Liver (tissue), 9 donors: ENCODE results near the gene FOXN3. TPM values are rescaled to one million over a fixed set of nuclear protein-coding genes. Genes with fewer than 3 reads are reported as not detected.
A peak's percentile ranks its signal among the peaks of the same experiment; 100 is the strongest.

Experiments used
- DNase-seq: peaks from one replicate; pipeline ENCODE4 v3.0.0-alpha.2; 2017; ENCODE audit warnings: low spot score
- H3K27ac ChIP-seq, 2 donors: one replicate each; pipeline ENCODE4 v1.7.0; 2013; ENCODE audit warnings: inconsistent platforms in 2 of 2, low read length in 2 of 2, control low read depth in 1 of 2, low read depth in 1 of 2, mild to moderate bottlenecking in 1 of 2
- H3K27me3 ChIP-seq, 4 donors: one replicate each; pipeline versions ENCODE4 v1.6.1 to v1.7.0; 2013; ENCODE audit warnings: low read length in 3 of 4, inconsistent platforms in 1 of 4, mild to moderate bottlenecking in 1 of 4, moderate library complexity in 1 of 4; ENCODE audit not compliant: control insufficient read depth in 4 of 4, insufficient read depth in 4 of 4
- H3K36me3 ChIP-seq, 4 donors: one replicate each; pipeline versions ENCODE4 v1.6.1 to v1.7.0; 2013; ENCODE audit warnings: low read length in 3 of 4, mild to moderate bottlenecking in 3 of 4, low read depth in 1 of 4, moderate library complexity in 1 of 4; ENCODE audit not compliant: control insufficient read depth in 4 of 4, insufficient read depth in 3 of 4
- H3K4me1 ChIP-seq, 4 donors: one replicate each; pipeline versions ENCODE4 v1.6.1 to v1.7.0; 2013; ENCODE audit warnings: low read length in 3 of 4, mild to moderate bottlenecking in 3 of 4, moderate library complexity in 1 of 4; ENCODE audit not compliant: control insufficient read depth in 4 of 4, insufficient read depth in 4 of 4
- H3K4me3 ChIP-seq, 3 donors: one replicate each; pipeline versions ENCODE4 v1.6.1 to v1.7.0; 2013; ENCODE audit warnings: low read length in 3 of 3, control low read depth in 1 of 3, low read depth in 1 of 3, mild to moderate bottlenecking in 1 of 3
- H3K9ac ChIP-seq, 2 donors: one replicate each; pipeline ENCODE4 v1.7.0; 2013; ENCODE audit warnings: low read length in 2 of 2, mild to moderate bottlenecking in 2 of 2, moderate library complexity in 2 of 2, control low read depth in 1 of 2, low read depth in 1 of 2
- H3K9me3 ChIP-seq, 4 donors: one replicate each; pipeline versions ENCODE4 v1.6.1 to v1.7.0; 2013; ENCODE audit warnings: low read length in 3 of 4; ENCODE audit not compliant: control insufficient read depth in 4 of 4
- ATF3 ChIP-seq: IDR thresholded peaks from 2 replicates; pipeline ENCODE4 v1.6.1; 2016; ENCODE audit warnings: antibody characterized with exemption
- CTCF ChIP-seq: fragments of 150-350 bp; IDR thresholded peaks from 2 replicates; pipeline ENCODE4 v1.5.1; 2017; ENCODE audit warnings: improper control_type of control experiment, low read depth, low read length; ENCODE audit not compliant: missing input control
- EGR1 ChIP-seq, 2 donors: IDR thresholded peaks; 2 replicates each; pipeline ENCODE4 v1.6.1; 2016 to 2018; ENCODE audit warnings: antibody characterized with exemption in 2 of 2, low read depth in 2 of 2
- FOXA1 ChIP-seq: IDR thresholded peaks from 2 replicates; pipeline ENCODE4 v1.6.1; 2016; ENCODE audit warnings: antibody characterized with exemption
- FOXA2 ChIP-seq: IDR thresholded peaks from 2 replicates; pipeline ENCODE4 v1.6.1; 2016; ENCODE audit warnings: antibody characterized with exemption
- GABPA ChIP-seq, 2 donors: IDR thresholded peaks in 1 of 2; conservative IDR thresholded peaks in 1 of 2; 2 replicates each; pipeline ENCODE4 v1.6.1; 2016; ENCODE audit warnings: antibody characterized with exemption in 2 of 2, mild to moderate bottlenecking in 1 of 2, moderate library complexity in 1 of 2
- HNF4A ChIP-seq, 2 donors: conservative IDR thresholded peaks; 2 replicates each; pipeline ENCODE4 v1.6.1; 2016; ENCODE audit warnings: antibody characterized with exemption in 2 of 2, mild to moderate bottlenecking in 2 of 2
- HNF4G ChIP-seq: IDR thresholded peaks from 2 replicates; pipeline ENCODE4 v1.6.1; 2016; ENCODE audit warnings: antibody characterized with exemption
- MAX ChIP-seq: IDR thresholded peaks from 2 replicates; pipeline ENCODE4 v1.6.1; 2016; ENCODE audit warnings: antibody characterized with exemption
- NR2F2 ChIP-seq: IDR thresholded peaks from 2 replicates; pipeline ENCODE4 v1.6.1; 2016; ENCODE audit warnings: antibody characterized with exemption
- RAD21 ChIP-seq, 2 donors: IDR thresholded peaks; 2 replicates each; pipeline ENCODE4 v1.6.1; 2016; ENCODE audit warnings: antibody characterized with exemption in 2 of 2, mild to moderate bottlenecking in 2 of 2
- REST ChIP-seq: IDR thresholded peaks from 2 replicates; pipeline ENCODE4 v1.6.1; 2016; ENCODE audit warnings: antibody characterized with exemption, mild to moderate bottlenecking
- SP1 ChIP-seq: IDR thresholded peaks from 2 replicates; pipeline ENCODE4 v1.6.1; 2018; ENCODE audit warnings: antibody characterized with exemption, mild to moderate bottlenecking
- TAF1 ChIP-seq: conservative IDR thresholded peaks from 2 replicates; pipeline ENCODE4 v1.6.1; 2016; ENCODE audit warnings: antibody characterized with exemption, mild to moderate bottlenecking
- YY1 ChIP-seq: IDR thresholded peaks from 2 replicates; pipeline ENCODE4 v1.6.1; 2016; ENCODE audit warnings: antibody characterized with exemption, mild to moderate bottlenecking
- ZBTB33 ChIP-seq: IDR thresholded peaks from 2 replicates; pipeline ENCODE4 v1.6.1; 2016; ENCODE audit warnings: antibody characterized with exemption
- WGBS: extraction: QIAGEN DNeasy Blood & Tissue Kit; methylation state at CpG from one replicate; pipeline ENCODE4 v1.1.7; 2013; 5-methylcytosine and 5-hydroxymethylcytosine counted together
- polyA plus RNA-seq, 2 donors: library from polyadenylated mRNA; stranded (reverse) in 1 of 2; unstranded in 1 of 2; fragments of 200-250 nt in 1 of 2; fragments of >200 nt in 1 of 2; fragmentation: Nextera tagmentation in 1 of 2; extraction: Ambion mirVana in 1 of 2; gene quantifications; one replicate each; pipeline versions ENCODE4 v1.2.1 to v1.2.3, GENCODE V29; 2013 to 2015
- total RNA-seq, 2 donors: library from RNA; depleted of rRNA; stranded (reverse); fragments of >200 nt; gene quantifications; one replicate each; pipeline ENCODE4 v1.2.3, GENCODE V29; 2014
- donor health status: healthy.
- donor health status: healthy.
- donor health status: healthy.
- donor health status: healthy.
- donor health status: healthy.

The FOXN3 gene
- total and polyA plus RNA-seq, 4 donors = 17.8 to 44.8 (median 35.3) TPM

- TF ChIP-seq MAX = no peak
- no peak for TF ChIP-seq SP1
These were observed 229.5 kb downstream of the FOXN3 start (continued) for GRCh38 chr14:89187501-89187900.

- no peak overlapping the region for H3K27ac ChIP-seq
- H3K4me3 ChIP-seq = no peak overlapping the region
- no peak for DNase-seq
- H3K9ac ChIP-seq = no peak overlapping the region
- peaks cover 0 to 8% (median 1%) of the 10 kb centered on the region in 4 donors for H3K4me1 ChIP-seq
- no peak for TF ChIP-seq FOXA1
- TF ChIP-seq RAD21 (IDR thresholded peaks at IDR 0.05) = no peak
- no peak for TF ChIP-seq EGR1 (IDR thresholded peaks at IDR 0.05; ENCODE audit: low read depth in 2 of 2)
- no peak for TF ChIP-seq ATF3
- no peak for TF ChIP-seq GABPA (IDR thresholded peaks at IDR 0.05 in 1 of 2, conservative IDR thresholded peaks at IDR 0.05 in 1 of 2)
- TF ChIP-seq NR2F2 = no peak
- no peak for TF ChIP-seq FOXA2
- no peaks in the 10 kb centered on the region for H3K27me3 ChIP-seq
- WGBS = 79% methylated on average over 7 of the region's 7 CpGs
- no peaks in the 10 kb centered on the region for H3K9me3 ChIP-seq
- H3K36me3 ChIP-seq = peaks cover 0 to 5% (median 2%) of the 10 kb centered on the region in 4 donors
These were observed 230.1 kb downstream of the FOXN3 start for GRCh38 chr14:89186856-89187376.

GRCh38 chr14:89185919-89186855, 230.8 kb downstream of the FOXN3 start:
- TF ChIP-seq HNF4G (no peak), HNF4A (conservative IDR thresholded peaks at IDR 0.05) (peak; percentile 56 to 58)
- H3K4me1 ChIP-seq = peaks cover 0 to 8% (median 1%) of the 10 kb centered on the region in 4 donors

GRCh38 chr14:89184952-89185351, 232.1 kb downstream of the FOXN3 start:
- H3K27ac ChIP-seq = no peak overlapping the region
- WGBS = 78% methylated on average over 4 of the region's 4 CpGs
- no peak for DNase-seq
- no peaks in the 10 kb centered on the region for H3K9me3 ChIP-seq
- H3K9ac ChIP-seq = no peak overlapping the region
- H3K4me1 ChIP-seq = peaks cover 0 to 8% (median 1%) of the 10 kb centered on the region in 4 donors
- no peak overlapping the region for H3K4me3 ChIP-seq
- H3K27me3 ChIP-seq = no peaks in the 10 kb centered on the region
- peaks cover 0 to 8% (median 6%) of the 10 kb centered on the region in 4 donors for H3K36me3 ChIP-seq
- TF ChIP-seq HNF4G (no peak), YY1 (no peak), EGR1 (IDR thresholded peaks at IDR 0.05; ENCODE audit: low read depth in 2 of 2) (no peak), REST (no peak), HNF4A (conservative IDR thresholded peaks at IDR 0.05) (no peak), FOXA1 (no peak), CTCF (no peak), FOXA2 (no peak), RAD21 (IDR thresholded peaks at IDR 0.05) (no peak), TAF1 (no peak), ZBTB33 (no peak), ATF3 (no peak)

More at GRCh38 chr14:89185919-89186855, 230.8 kb downstream of the FOXN3 start:
- no peak overlapping the region for H3K4me3 ChIP-seq
- no peak overlapping the region for H3K27ac ChIP-seq
- WGBS = 88% methylated on average over 13 of the region's 13 CpGs
- no peak for DNase-seq
- no peaks in the 10 kb centered on the region for H3K9me3 ChIP-seq
- peaks cover 0 to 5% (median 2%) of the 10 kb centered on the region in 4 donors for H3K36me3 ChIP-seq
- H3K27me3 ChIP-seq = no peaks in the 10 kb centered on the region
- H3K9ac ChIP-seq = no peak overlapping the region
